Endothelial cell of umbilical vein (primary cell): Measurements from ENCODE around the gene MKRN1. TPM values are rescaled to one million over a fixed set of nuclear protein-coding genes. Genes with fewer than 3 reads are reported as not detected.

Source experiments
- BruUV-seq: library from RNA; stranded (reverse); fragments of 400-500 nt; replicated peaks from 2 replicates; lab custom pipeline; 2021; lab: Mats Ljungman, UMichigan
- CTCF ChIA-PET: fragments of 300-600, 350-600 bp; sonication (Branson Sonifier 250); formaldehyde crosslinking; loops from one replicate; lab custom pipeline; 2021; ENCODE audit warnings: antibody characterized with exemption, inconsistent platforms; lab: Charles Lee
- POLR2A ChIA-PET: fragments of 300-600, 350-600 bp; sonication (Branson Sonifier 250); formaldehyde crosslinking; loops from one replicate; lab custom pipeline; 2021; ENCODE audit warnings: antibody characterized with exemption, inconsistent platforms; lab: Charles Lee
- DNase-seq: peaks from one replicate; pipeline ENCODE4 v3.0.0-alpha.2; 2011; ENCODE audit warnings: low read depth, low spot score
- FAIRE-seq: peaks from 2 replicates; lab custom pipeline; 2011; peaks lifted over from hg19 to GRCh38; lab: Jason Lieb, UNC
- H2AFZ ChIP-seq: 2 replicates; pipeline ENCODE4 v1.6.0; 2012; ENCODE audit warnings: low read depth, low read length, control low read depth, inconsistent platforms
- H3K27ac ChIP-seq: 2 replicates; pipeline ENCODE4 v1.5.1; 2011; ENCODE audit warnings: low read depth, mild to moderate bottlenecking, control low read depth, low read length, moderate library complexity; ENCODE audit not compliant: insufficient read depth
- H3K27me3 ChIP-seq, 2 experiments: 2 replicates each; pipeline versions ENCODE4 v1.6.0 to v1.6.1; 2011; ENCODE audit warnings: low read length in 2 of 2, mixed read lengths in 1 of 2; ENCODE audit not compliant: control insufficient read depth in 2 of 2, insufficient read depth in 2 of 2
- H3K36me3 ChIP-seq, 2 experiments: 2 replicates in 1 of 2; 3 replicates in 1 of 2; pipeline ENCODE4 v1.5.1; 2011; ENCODE audit warnings: low read length in 2 of 2, mild to moderate bottlenecking in 1 of 2, moderate library complexity in 1 of 2; ENCODE audit not compliant: control insufficient read depth in 2 of 2, insufficient read depth in 2 of 2; ENCODE audit errors: extremely low read depth in 1 of 2
- H3K4me1 ChIP-seq: 3 replicates; pipeline ENCODE4 v1.5.1; 2011; ENCODE audit warnings: mild to moderate bottlenecking, low read length; ENCODE audit not compliant: control insufficient read depth, insufficient read depth; ENCODE audit errors: extremely low read depth
- H3K4me2 ChIP-seq: 2 replicates; pipeline ENCODE4 v1.6.1; 2011; ENCODE audit warnings: low read length, control low read depth, mixed read lengths; ENCODE audit not compliant: insufficient read depth
- H3K4me3 ChIP-seq, 3 experiments: fragments of 200-600 bp in 1 of 3; sonication (generic), shearing (Covaris generic) in 1 of 3; replicated peaks in 1 of 3; 2 replicates each; pipeline ENCODE4 v1.5.1; 2011 to 2016; ENCODE audit warnings: control low read depth in 3 of 3, low read length in 3 of 3, mild to moderate bottlenecking in 2 of 3, inconsistent platforms in 1 of 3, low read depth in 1 of 3, moderate library complexity in 1 of 3; ENCODE audit not compliant: insufficient read depth in 1 of 3
- H3K79me2 ChIP-seq: 2 replicates; pipeline ENCODE4 v1.6.0; 2012; ENCODE audit warnings: low read length, inconsistent platforms; ENCODE audit not compliant: control insufficient read depth, insufficient read depth
- H3K9ac ChIP-seq: replicated peaks from 2 replicates; pipeline ENCODE3; 2011; ENCODE audit warnings: low read length, control low read depth; ENCODE audit not compliant: insufficient read depth; ENCODE audit errors: extremely low read depth
- H3K9me1 ChIP-seq: replicated peaks from 3 replicates; pipeline ENCODE4 v1.6.0; 2011; ENCODE audit warnings: mild to moderate bottlenecking, low read length; ENCODE audit not compliant: control insufficient read depth, insufficient read depth; ENCODE audit errors: extremely low read depth
- H3K9me3 ChIP-seq: replicated peaks from 2 replicates; pipeline ENCODE4 v1.5.1; 2012; ENCODE audit warnings: low read length, inconsistent platforms; ENCODE audit not compliant: control insufficient read depth, insufficient read depth
- H4K20me1 ChIP-seq: replicated peaks from 2 replicates; pipeline ENCODE3; 2011; ENCODE audit warnings: mild to moderate bottlenecking, low read length; ENCODE audit not compliant: control insufficient read depth, insufficient read depth; ENCODE audit errors: extremely low read depth
- CTCF ChIP-seq, 2 donors: IDR thresholded peaks; 1 replicate in 1 of 2; 2 replicates in 1 of 2; pipeline ENCODE4 v1.5.1; 2011; ENCODE audit warnings: low read length in 2 of 2, mild to moderate bottlenecking in 2 of 2, moderate library complexity in 2 of 2, control low read depth in 1 of 2, inconsistent platforms in 1 of 2, low read depth in 1 of 2; ENCODE audit not compliant: insufficient read depth in 1 of 2; ENCODE audit errors: extremely low read depth in 1 of 2
- FOS ChIP-seq: IDR thresholded peaks from 2 replicates; pipeline ENCODE4 v1.6.1; 2011; ENCODE audit warnings: mild to moderate bottlenecking, low read length, moderate library complexity, borderline replicate concordance; ENCODE audit not compliant: insufficient read depth
- GATA2 ChIP-seq: IDR thresholded peaks from 2 replicates; pipeline ENCODE4 v1.7.0; 2011; ENCODE audit warnings: low read depth, mild to moderate bottlenecking, moderate library complexity, mixed read lengths, low read length; ENCODE audit not compliant: insufficient read length, insufficient read depth
- JUN ChIP-seq: IDR thresholded peaks from 2 replicates; pipeline ENCODE4 v1.6.1; 2011; ENCODE audit warnings: borderline replicate concordance, low read depth; ENCODE audit not compliant: insufficient read length, insufficient read depth
- MAX ChIP-seq: IDR thresholded peaks from 2 replicates; pipeline ENCODE4 v1.6.1; 2011; ENCODE audit not compliant: insufficient read depth, insufficient read length
- MYC ChIP-seq: IDR thresholded peaks from one replicate; pipeline ENCODE4 v1.6.1; 2011; ENCODE audit warnings: mild to moderate bottlenecking, low read depth, low read length
- POLR2A ChIP-seq: IDR thresholded peaks from 2 replicates; pipeline ENCODE4 v1.6.1; 2012; ENCODE audit warnings: low read depth, mild to moderate bottlenecking, control low read depth, low read length
- dilution Hi-C: fragments of 300-500 bp; cut with MboI; formaldehyde crosslinking; loops from one replicate; pipeline ENCODE4 v1.15.0; 2019; ENCODE audit warnings: low sequenced_read_pairs; ENCODE audit not compliant: extremely low pct_ligation_motif_present
- intact Hi-C: fragments of 100-400 bp; cut with micrococcal nuclease; formaldehyde crosslinking; loops from one replicate; pipeline ENCODE4 v1.10.0; 2022
- polyA plus RNA-seq, 4 experiments: library from polyadenylated mRNA; depleted of rRNA in 3 of 4; stranded (reverse) in 3 of 4; unstranded in 1 of 4; fragments of >200 nt; gene quantifications; 2 replicates each; pipeline versions ENCODE4 v1.2.1 to v1.2.3, GENCODE V29; 2011 to 2012; ENCODE audit warnings: missing spikeins in 1 of 4
- total RNA-seq: library from RNA; stranded (reverse); gene quantifications from 2 replicates; pipeline ENCODE4 v1.2.3, GENCODE V29; 2021

MKRN1 gene
- total and polyA plus RNA-seq, 2 donors (not counting 3 experiments of a cell fraction or from before 2014, with no cell fraction given) = 24.9 to 52.2 TPM

- Histone ChIP-seq H3K9me3 (no peaks in the 10 kb centered on the region), H3K4me1 (no peaks in the 10 kb centered on the region), H3K9ac (no peak overlapping the region), H3K27ac (no peak overlapping the region), H3K4me3 (no peak overlapping the region), H3K4me2 (no peak overlapping the region), H3K36me3 (no peaks in the 10 kb centered on the region), H3K27me3 (peaks cover 0 to 2% of the 10 kb centered on the region in 2 experiments), H3K9me1 (no peaks in the 10 kb centered on the region), H4K20me1 (no peaks in the 10 kb centered on the region), H2AFZ (no peak overlapping the region), H3K79me2 (no peaks in the 10 kb centered on the region)
- DNase-seq = no peak
- ChIA-PET POLR2A (no interaction called here), CTCF (interaction anchor here (1.2 kb wide), 1 partner anchor 13 kb away, joined by 3 read pairs; no protein-coding TSS in a partner anchor)
- dilution Hi-C loops = no loop called here
- BruUV-seq = no TSS peak
- intact Hi-C loops = no loop called here
- TF ChIP-seq MYC (no peak), JUN (no peak), POLR2A (no peak), GATA2 (no peak), CTCF (IDR thresholded peaks at IDR 0.05; ENCODE audit: extremely low read depth in 1 of 2, insufficient read depth in 1 of 2, low read depth in 1 of 2, low read length in 2 of 2) (no peak), MAX (no peak), FOS (no peak)
- FAIRE-seq = no peak
Observed at GRCh38 chr7:140439359-140439758, 39.9 kb downstream of the MKRN1 start.
